SKM-1 treated with dmso at 0.1 percent for 144 hours (cell line): Measurements from ENCODE around the gene EBF4.

Experiments
- DNase-seq: peaks from one replicate; lab custom pipeline; 2025; ENCODE audit not compliant: unreplicated experiment; lab: John Stamatoyannopoulos, UW

The EBF4 gene

DNA sequence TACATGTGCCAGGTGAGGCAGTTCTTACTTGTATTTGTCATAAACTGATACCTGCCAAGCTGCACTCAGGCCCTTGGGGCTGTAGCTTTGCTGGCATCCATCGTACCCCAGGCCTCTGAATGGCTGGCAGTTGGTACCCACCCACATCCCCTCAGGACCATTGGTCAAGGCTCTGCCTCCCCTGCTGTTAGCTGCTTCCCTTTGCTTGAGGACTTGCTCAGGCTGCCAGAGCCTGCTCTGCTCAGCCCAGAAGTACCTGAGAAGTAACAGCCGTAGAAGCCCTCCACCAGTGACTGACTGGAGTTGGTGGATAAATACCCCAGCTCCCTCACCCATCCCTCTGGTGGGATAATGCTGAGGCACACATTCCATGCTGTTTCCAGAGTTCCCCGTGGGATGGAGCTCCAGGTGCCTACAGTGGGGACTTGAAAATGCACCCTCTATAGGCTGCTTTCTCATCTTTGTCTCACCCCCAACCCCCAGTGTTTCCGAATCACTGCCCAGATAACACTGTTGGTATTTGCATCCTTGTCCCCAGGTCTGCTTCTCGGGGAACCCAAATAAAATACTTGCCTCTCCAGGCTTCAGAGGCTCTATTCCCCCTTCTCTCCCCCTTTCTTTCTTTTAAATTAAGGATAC is 7.3 kb downstream of the EBF4 start:
- no peak for DNase-seq

DNA sequence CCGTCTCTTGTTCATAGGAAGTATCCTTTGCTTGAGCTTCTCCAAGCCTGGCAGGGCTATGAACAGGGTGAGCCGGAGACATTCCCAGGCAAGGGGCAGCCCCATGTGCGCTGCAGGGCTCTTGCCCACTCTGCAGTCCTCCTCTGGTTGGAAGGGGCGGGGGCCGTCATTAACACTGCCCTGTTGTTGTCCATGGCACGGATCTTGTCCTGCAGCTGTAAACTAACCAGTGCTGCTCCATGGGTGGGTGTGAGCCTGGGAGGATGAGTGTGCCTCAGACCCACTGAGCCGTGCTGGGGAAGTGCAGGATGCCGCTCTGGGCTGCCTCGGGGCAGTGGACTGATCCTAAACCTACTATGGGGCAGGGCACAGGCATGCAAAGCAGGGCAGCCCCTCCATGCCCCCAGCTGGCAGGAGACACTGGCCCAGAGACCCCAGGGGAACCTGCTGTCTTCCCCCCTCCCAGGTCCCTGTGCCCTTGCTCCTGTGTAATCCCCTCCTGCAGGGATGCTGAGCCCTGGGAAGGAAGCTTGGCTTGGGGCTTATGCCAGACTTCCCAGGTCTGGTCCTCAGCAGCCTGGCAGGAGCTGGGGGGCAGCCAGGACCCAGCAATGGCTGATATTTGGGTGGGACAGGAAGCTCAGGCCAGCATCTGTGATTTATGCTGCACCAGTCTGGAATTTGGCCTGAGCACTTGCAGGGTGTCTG is 8.5 kb downstream of the EBF4 start:
- DNase-seq: no peak

DNA sequence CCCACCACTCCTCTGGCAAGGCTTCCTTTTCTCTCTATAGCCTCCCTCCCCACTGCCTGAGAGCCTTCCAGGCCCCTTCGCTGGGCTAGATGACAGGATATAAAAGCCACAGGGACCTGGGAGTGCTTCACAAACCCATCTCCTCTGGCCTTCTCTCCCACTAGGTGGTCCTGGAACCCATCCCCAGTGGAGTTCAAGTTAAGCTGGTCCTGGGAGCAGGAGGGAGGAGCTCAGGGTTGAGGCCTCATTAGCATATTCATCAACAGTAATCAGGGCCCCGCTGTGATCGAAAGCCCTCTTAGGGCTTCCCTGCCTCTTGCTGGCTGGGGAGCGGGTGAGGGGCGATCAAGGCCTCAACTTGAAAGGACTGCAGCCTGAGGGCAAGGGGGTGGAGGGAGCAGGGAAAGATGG is 9.1 kb downstream of the EBF4 start:
- no peak for DNase-seq

DNA sequence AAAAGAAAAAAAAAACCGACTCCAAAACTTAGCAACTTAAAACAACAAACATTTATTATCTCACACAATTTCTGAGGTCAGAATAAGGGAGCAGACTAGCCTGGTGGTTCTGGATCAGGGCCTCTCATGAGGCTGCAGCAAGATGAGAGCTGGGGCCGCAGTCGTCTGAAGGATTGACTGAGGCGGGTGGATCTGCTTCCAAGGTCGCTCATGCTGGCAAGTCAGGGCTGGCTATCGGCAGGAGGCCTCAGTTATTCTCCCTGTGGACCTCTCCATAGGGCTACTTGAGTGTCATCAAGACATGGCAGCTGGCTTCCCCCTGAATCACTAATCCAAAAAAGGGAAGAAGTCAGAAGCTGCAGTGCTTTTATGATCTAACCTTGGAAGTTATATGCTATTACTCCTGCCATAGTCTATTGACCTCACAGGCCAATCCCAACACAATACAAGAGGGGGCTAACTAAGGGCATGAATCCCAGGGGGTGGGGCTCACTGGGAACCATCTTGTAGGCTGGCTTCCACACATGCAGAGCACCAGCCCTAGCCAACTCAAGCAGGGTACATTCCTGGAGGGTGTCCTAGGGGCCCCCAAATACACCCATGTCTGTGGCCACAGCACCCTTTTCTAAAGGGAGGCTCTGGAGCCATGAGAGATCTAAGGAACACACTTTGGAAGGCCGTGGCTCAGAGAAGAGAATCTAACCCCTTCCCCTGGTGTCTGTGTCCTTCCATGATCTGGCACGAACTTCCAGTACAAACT is 11.3 kb downstream of the EBF4 start:
- no peak for DNase-seq

DNA sequence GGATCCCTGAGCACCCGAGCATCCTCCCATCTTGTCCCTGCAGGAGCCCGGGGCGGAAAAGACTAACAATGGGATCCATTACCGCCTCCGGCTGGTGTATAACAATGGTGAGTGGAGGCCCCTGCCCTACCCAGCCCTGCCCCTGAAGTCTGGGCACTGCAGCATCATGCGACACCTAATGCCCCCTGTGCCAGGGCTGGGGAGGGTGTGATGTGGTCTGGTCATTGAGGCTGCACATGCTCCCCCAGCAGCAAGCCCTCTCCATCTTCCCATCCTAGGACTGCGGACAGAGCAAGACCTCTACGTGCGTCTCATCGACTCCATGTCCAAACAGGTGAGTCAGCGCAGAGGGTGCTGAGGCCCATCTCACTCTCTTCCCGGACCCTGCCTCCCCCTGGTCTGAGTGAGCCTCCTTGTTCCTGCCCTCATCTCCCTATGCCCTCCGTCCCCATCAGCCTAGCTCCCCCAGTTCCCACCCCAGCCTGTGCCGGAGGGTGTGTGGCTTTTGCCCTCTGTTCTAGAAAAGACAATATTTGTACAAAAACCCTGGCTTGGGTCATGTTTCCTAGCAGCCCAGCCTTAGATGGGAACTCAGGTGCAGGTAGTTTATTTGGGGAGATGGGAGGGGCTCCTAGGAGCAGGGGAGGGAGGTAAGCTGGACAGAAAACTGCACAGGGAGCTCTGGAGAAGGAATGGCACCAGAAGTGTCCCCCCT is 13.5 kb downstream of the EBF4 start:
- no peak for DNase-seq

DNA sequence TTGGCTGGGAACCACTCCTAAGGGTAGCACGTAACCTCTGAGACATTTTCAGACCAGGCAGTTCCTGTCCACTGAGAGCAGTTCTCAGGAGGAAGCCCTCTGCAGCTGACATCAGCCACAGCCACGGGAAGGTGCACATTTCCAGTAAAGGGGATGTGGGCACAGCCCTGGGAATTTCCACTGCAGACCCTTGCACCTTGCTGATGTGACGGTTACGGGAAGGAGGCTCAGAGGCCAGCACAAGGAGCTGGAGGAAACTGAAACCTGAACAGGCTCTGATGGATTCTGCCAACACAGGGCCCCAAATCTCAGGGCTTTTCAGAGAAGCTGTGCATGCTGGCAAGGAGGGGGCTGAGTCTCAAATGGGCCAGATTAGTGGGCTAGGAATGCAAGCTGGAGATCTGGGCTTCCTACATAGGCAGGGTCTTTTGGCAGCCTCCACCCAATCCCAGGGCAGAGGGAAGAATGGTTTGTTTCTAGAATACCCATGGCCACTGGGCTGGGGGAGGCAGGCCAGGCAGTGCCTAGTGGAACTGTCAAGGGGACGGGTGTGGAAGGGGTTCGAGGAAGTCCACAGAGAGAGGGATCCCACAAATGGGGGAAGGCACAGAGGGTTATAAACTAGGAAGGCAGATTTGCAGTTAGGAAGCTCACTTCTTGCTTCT is 14.2 kb downstream of the EBF4 start:
- no peak for DNase-seq

DNA sequence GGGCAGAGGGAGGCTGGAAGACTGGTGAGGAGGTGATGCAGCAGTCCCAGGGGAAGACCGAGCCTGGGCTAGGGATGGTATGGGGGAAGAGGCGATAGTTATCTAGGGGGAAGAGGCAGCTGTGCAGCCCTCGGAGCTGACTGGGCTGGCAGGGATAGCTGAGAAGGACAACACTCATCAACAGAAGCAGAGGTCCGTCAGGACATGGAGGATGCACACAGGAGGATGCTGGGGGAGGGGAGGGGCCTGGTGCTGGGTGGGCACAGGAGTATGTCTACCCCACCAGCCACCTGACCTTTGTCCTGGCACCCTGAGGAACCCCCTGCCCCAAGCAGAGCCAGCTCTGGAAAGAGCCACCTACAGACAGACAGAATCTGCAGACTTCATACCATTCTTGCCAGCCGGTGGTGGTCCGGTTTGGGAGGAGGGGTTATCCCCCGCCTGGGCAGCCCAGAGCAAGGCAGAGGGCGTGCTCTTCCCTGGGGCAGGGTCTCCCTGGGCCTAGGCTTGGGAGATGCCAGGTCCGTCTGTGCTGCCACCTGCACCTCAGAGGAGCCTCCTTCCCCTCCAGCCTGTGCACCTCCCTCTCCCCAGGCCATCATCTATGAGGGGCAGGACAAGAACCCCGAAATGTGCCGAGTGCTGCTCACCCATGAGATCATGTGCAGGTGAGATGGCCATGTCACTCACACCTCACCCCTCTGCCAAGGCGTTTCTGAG is 14.9 kb downstream of the EBF4 start:
- DNase-seq: no peak

DNA sequence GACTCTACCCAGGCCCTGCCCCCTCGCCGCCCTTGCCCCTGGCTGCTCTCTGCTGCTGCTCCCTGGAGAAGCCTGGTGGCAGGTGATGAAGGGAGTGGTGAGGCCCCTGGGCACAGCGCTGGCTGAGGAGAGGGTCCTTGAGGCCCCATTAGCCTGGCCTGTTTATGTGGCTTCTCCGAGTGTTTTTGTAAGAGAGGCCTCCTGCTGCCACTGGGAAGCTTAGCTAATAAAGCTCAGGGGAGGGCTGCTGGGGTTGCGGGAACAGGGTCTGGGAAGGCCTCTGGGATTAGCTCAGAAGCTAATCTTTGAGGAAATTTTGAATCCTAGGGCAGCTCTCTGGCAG is 15.5 kb downstream of the EBF4 start:
- no peak for DNase-seq

DNA sequence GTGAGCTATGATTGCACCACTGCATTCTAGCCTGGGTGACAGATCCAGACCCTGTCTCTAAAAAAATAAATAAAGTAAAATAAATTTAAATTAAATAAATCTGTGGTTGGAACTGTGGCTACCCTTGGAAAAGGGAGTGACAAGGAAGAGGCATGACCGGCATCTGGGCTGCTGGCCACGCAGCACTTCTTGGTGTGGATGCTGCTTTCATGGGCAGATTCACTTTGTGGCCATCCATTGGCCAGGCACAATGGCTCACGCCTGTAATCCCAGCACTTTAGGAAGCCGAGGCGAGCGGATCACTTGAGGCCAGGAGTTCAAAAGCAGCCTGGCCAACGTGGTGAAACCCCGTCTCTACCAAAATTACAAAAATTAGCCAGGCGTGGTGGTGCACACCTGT is 16.1 kb downstream of the EBF4 start:
- DNase-seq: no peak

DNA sequence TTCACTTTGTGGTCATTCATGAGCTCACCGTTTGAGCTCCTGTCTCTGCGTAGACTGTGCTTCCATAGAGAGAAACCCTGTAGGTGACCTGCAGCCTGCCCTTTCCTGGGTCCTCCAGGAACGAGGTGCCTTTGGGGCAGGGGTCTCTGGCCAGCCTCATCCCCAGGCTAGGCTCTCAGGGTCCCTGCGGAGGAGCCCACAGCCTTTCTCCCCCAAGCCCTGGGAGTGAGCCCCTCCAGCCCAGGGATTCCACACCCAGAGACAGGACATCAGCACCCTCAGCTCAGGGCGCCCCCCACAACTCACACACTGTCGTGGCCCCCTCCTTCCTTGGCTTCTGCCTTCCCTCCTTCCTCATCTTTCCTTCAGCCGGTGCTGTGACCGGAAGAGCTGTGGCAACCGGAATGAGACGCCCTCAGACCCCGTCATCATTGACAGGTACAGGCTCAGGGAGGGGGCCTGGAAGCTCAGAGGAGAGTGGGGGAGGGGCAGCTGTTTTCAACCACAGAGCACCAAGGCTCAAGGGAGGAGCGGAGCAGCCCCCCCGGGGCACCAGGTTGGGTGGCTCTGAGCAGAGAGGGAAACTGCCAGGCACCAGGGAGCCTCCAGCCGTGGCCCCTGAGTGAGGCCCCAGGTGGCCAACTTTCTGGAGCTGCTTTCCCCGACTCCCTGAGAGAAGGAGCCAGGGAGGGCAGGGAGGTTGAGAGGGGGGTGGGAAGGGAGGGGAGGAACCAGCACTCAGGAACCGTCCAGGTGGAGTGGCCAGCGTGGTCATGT is 16.8 kb downstream of the EBF4 start:
- no peak for DNase-seq

DNA sequence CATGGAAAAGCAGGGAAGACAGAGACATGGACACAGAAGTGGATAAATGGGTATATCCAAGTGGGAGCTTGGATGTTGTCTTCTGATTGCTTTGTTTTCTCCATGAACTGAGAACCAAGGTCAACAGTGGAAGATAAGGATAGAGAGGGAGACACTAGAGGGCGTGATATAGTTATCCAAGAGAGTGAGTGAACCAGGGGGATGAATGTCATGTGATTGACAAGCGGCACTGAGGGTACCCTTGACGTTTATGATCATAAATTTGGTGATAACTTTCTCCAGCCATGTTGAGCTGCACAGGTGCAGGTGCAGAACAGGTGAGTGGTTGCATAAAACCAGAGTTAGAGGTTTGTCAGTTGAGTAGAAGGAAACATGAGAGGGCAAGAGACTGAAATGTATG is 20.7 kb downstream of the EBF4 start:
- no peak for DNase-seq

DNA sequence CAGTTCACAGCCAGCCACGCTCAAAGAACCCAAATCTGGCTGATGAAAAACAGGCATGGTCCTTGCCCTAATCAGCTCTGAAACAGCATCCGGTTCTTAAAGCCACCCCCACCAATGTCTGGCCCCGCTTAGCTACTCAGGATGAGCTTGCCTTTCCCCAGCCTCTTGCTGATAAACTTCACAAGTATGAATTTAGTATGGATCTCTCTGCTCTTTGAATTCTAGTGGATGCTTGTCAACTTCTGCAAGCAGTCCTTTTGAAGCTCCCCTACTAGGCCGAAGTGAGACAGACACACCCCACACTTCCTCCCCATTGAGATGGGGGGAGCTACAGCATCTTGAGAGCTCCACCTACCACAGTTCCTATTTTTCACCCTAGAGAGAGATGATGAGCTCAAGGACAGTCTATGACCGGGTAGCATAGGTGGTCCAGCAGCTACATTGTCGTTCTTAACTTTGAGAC is 36.7 kb downstream of the EBF4 start:
- peak; percentile 9 for DNase-seq

DNA sequence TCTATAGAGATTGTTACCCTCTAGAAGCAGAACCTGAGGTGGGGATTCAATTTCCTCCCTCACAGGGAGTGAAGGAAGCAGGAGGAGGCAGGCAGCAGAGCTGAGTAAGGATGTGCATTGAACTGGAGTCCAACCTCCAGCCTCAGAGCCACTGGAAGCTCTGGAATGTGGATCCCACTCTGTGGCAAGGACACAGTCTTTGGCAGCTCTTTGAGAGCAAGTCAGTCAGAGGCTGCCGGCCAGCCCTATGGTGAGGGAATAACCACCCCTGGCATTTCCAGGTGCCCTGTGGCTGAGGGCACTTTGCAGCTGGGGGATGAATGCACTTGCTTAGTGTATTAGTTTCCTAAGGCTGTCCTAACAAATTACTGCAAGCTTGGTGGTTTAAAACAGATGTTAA is 37.2 kb downstream of the EBF4 start:
- DNase-seq: no peak

DNA sequence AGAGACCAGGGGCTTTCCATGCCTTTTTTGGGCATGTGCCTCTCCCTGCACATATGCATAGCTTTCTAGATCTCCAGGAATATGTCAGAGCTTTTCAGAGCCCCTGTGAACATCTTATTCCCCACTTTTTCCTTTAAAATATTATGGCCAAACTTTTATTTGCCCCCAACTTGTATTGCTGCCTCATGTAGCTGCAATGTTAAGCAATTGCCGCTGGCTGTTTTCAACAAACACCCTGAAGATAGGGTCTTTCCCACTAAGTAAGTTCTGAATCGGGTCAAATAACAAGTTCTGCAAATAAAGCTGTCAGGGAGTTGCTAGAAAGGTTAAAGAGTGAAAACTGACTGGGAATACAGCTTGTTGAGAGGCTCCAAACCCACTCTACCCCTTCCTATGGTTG is 42.3 kb downstream of the EBF4 start:
- no peak for DNase-seq

DNA sequence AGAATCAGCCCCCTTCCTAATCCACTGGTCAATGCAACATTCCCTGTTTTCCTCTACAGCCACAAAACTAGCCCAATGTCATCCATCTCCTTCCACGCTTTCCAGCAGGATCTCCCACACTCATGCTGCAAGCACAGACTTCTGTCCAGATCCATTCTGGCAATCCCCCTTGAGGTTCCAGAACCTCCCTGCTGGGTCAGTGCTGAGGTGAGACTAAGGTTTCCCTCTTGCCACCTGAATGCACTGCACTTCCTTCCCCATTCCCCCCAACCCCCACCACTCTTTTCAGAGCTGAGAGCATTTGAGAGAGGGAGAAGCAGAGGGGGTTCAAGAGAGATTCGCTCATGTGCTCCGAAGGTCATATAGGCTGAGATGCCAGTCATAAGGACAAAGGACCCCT is 43.9 kb downstream of the EBF4 start:
- no peak for DNase-seq

DNA sequence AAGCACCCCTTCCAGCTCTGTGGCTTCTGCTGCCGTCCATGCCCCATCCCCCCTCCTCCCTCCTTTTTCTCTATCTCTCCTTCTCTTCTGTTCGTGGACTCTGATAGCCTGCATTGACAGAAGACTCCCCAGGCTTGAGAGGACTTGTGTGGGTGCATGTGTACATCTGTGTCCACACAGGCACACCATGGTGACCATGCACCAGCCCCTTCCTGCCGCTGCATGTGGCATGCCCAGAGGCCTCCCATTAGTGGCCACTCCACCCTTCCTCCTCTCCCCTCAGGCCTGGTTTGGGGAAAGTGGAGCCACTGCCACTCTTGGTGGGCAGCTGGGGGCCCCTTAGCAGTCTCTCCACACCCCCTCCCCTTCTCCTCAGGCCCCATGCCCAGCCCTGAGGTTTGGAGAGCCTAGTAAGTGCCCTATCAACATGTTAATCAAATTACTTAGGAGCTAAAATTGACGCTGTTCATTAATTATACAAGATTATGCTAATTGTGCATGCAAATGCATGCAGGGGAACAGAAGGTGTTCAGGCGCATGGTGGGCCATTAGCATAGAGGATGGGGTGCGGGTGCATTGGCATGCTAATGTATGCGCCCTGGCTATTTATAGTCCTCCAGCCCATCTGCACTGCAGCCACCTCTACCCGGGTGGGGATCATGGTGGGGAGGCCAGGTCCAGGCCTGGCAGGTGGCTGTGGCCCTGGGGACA is 45.9 kb downstream of the EBF4 start:
- DNase-seq: no peak

DNA sequence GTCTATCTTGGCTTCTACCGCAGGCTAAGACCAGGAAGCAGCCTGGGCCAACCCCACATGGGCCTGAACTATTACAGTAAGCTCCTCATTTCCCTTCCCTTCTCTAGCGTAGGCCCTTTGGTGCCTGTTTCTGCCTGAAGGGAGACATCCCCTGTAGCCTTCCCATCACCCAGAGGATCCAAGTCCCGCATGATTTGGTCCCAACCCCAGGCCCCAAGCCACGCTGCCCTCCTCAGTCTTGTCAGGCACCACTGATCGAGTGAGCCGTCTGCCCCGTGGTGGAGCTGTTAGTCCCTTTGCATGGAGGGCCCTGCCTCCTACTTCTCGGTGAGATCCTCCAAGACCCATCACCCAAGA is 46.4 kb downstream of the EBF4 start:
- DNase-seq: no peak

DNA sequence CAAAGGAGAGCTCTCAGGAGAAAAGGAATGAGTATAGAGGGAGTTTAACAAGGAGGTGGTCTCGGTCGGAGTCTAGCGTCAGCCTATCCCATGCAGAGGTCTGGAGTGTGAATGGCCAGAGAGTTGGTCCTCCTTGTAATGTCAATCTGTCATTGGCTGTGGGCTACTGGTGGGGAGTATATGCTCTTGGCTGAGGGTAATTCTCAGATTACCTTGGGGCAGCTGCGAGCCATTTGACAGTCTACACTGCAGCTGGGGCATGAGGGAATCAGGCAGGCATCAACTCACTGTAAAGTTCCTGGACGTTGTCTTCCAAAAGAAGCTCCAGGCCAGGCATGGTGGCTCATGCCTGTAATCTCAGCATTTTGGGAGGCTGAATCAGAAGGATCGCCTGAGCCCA is 48.1 kb downstream of the EBF4 start:
- DNase-seq: no peak

DNA sequence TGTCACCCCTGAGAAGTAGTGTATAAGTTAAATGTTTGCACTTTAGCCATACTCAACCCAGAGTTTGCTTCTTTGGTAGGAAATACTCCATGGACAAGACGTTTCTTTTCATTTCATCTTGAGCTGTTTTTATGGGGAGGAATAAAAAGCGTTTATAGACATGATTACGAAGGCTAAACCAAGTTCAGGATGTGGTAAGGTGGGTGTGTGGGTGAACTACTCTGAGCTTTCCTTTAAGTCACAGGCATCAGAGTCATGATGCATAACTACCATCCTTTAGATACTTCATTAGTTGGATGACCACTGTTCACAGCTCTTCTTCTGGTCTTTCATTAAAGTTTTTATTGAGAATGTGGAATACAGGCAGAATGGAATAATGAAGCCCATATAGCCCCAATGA is 48.9 kb downstream of the EBF4 start:
- DNase-seq: no peak
